ENCODE data around the gene CUL3.

The CUL3 gene

DNA sequence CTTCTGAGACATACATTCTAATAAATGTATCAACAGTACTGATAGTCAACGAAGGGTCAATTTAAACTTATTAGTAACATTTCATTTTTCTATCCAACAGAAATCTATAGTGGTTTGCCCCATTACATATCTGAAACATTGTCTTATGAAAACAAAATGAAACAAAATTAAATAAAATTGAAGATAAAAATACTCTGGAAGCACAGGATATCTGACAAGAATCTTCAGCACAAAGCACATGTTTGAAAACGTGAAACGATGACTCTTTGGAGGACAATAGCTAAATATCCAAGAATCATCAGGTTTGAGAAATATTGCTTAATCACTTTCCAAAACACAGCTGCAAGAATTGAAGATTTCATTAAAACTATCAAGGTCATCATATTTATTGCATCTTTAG is 112.3 kb downstream of the CUL3 start:
- DNase-seq (ENCODE audit: low read depth in 3 of 3) = no peak

DNA sequence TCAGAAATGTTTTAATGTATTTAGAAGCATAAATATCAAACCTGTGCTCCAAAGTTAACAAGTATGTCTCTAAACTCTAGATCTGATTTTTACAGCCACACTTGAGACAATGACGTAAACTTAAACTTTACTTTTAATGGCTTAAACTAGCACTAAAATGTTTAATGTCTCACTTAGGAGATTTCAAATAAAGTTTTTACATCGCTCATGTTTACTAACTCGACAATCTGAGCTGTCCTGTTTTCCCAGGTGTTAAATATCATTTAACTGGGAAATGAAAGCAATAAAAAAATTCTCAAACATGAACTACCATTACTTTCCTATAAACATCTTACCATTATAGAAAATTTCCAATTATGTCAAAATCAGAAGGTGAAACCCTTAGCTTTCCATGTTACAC is 113.0 kb downstream of the CUL3 start:
- no peak for DNase-seq (ENCODE audit: low read depth in 3 of 3)

DNA sequence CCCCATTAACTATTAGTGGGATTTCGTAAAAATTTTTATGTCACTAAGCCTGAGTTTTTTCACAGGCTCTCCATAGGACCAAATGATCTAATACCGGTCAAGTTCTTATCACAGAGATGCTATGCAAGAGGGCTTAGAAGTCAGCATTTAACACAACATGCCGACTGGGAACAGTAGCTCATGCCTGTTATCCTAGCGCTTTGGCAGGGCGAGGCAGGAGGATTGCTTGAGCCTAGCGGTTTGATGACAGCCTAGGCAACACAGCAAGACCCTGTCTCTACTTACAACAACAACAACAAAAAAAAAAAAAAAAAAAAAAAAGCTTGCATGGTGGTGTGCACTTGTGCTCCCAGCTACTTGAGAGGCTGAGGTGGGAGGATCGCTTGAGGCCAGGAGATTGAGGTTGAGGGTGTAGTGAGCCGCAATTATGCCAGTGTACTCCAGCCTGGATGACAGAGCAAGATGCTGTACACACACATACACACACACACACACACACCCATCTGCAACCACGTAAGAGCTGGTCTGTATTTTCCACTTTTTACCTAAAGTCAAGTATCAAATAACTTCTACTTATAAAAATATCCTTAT is 115.7 kb downstream of the CUL3 start:
- DNase-seq (ENCODE audit: low read depth in 3 of 3) = no peak

DNA sequence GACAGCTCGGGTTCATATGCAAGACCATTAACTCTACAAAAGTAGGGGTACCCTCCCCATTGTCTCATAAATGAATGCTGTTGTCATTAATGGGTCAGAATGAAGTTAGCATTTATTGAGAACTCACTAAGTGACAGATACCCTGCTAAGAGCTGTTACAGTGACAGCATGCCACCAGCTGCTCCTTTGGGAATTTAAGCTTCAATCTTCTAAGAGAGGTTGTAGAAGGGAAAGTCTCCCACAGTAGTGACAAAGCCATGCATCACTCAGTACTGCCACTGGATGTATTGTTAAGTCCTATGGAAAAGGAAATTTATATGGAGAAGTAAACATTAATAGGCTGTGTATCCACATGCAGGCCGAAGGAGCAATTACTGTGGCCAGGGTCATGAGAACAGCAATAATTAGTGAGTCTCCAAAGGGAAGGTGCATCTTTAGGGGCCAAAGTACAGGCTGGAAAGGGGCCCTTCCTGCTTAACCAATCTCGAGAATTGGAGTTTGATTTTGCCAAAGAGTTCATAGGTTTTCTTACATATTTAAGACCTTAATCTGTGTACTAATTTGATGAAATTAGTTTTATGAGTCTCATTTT is 118.8 kb downstream of the CUL3 start:
- no peak for DNase-seq (ENCODE audit: low read depth in 3 of 3)

DNA sequence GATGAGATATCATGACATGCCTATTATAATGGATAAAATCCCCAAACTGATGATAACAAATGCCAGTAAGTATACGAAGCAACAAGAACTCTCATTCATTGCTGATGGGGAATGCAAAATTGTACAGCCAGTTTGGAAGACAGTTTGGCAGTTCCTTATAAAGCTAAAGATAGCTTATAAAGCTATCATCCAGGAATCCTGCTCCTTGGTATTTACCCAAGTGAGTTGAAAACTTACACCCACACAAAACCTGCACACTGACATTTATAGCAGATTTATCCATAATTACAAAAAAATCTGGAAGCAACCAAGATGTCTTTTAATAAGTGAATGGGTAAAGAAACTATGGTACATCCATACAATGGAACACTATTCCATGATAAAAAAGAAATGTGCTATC is 123.8 kb downstream of the CUL3 start:
- DNase-seq (ENCODE audit: low read depth in 3 of 3) = no peak

DNA sequence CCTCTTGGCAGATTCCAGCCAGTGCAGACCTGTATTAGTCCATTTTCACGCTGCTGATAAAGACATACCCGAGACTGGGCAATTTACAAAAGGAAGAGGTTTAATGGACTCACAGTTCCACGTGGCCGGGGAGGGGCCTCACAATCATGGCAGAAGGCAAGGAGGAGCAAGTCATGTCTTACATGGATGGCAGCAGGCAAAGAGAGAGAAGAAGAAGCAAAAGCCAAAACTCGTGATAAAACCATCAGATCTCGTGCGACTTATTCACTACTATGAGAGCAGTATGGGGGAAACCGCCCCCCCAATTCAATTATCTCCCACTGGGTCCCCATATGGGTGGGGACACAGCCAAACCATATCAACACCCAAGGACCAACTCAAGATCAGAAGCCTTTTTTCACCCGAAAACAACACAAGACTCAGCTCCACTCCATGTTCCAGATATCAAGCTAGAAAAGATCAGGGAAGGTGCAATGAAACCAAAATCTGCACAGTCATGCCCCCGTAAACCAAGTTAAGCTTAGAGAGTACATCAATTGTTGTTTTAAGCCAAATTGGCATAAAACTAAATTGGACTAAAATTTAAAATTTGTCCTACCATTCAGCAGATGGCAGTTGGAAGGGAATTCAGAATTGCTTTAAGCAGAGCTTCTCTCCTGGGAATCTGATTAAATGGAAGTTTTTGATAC is 127.6 kb downstream of the CUL3 start:
- no peak for DNase-seq (ENCODE audit: low read depth in 3 of 3)

DNA sequence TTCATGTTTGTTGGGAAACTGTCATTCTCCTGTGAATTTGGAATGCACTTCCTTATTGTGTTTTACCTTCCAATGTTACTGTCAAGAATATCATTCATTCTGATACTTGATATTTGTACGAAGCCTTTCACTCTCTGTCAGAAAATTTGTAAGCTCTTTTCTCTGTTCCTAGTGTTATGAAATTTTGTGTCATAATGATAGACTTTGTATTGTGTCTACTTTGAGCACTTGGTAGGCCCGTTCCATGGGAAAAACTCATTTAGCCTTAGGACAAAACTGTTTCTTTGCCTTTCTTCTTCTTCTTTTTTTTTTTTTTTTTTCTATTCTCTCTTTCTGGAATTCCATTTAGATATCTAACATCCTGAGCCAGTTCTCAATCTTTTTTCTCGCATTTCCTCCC is 131.3 kb downstream of the CUL3 start:
- no peak for DNase-seq (ENCODE audit: low read depth in 3 of 3)

DNA sequence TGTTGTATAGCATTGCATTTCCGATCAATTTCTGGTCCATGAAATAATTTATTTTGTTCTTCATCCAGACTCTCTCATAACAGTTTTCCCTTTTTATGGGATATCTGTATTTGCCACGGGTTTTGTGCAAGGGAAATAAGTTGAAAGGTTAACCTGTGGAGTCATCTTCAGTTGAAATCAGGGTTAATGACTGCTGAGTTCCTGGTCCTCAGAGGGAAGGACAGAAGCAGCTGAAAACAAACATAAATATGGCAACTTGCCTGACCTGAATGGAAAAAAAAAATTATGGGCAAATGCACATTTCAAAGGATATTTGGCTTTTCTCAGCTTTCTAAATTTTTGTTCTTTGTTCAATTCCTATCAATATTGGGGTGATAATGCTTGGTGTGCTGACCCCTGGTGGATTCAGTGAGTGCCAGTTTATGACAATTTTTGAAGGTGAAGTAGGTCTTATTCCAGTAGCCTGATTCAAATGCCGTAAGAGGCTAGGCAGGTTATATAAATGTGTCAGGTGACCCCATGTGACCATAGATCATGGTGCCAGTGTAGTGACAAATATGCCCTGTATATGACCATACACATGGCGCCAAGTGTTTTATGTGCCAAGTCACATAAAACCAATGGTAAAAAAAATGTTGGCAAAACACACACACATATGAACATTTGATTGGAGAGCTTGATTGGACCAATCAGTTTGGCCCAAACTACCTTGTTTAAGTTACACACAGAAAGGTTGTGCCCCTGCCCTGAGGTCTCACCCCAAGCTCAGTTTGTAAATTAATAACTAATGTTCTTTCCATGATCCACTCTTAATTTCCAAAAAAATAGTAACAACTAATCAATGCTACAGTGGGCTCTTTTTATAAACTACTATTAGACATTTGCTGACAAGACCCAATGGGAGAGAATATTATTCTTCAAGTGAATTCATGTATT is 135.7 kb downstream of the CUL3 start:
- no peak for DNase-seq (ENCODE audit: low read depth in 3 of 3)

DNA sequence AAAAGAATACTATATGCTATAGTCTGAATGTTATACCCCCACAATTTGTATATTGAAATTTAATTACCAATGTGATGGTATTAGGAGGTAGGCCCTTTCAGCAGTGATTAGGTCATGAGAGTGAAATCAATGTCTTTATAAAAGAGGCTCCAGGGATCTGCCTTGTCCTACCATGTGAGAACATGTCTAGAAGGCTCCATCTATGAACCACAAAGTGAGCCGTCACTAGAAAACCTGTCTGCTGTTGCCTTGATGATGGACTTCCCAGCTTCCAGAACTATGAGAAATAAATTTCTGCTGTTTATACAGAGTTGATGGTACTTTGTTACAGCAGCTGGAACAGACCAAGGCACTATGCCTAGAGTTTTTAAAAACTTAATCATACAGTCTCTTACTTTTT is 136.9 kb downstream of the CUL3 start:
- DNase-seq (ENCODE audit: low read depth in 3 of 3) = no peak

DNA sequence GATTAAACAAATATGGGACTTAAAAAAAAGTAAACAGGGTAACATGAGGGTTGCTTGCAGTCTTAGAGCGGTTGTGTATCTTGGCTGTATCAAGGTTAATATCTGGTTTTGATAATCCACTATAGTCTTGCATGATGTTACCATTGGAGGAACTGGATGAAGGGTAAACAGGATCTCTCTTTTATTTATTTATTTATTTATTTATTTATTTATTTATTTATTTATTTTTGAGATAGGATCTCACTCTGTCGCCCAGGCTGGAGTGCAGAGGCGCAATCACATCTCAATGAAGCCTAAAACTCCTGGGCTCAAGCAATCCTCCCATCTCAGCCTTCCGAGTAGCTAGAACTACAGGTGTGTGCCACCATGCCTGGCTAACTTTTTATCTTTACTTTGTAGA is 140.4 kb downstream of the CUL3 start:
- no peak for DNase-seq (ENCODE audit: low read depth in 3 of 3)

DNA sequence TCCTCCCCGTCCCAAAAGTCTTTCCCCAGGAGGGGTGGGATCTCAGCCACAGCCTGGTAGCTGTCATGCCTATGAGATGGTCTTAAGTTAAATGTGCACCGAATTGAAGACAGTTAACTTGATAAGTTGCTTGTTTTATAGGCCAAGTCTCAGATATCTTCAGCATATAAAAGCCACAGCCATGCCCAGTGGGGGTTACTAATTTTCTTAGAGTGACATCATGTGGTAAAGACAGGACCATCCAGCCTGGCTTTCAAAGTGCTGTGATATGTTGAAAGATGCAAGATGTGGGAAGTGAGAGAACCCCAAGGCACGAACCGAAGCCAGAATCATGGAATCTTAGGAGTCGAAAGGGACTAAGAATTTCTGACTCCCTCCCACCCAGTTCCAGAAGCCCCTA is 141.1 kb downstream of the CUL3 start:
- DNase-seq (ENCODE audit: low read depth in 3 of 3) = no peak

DNA sequence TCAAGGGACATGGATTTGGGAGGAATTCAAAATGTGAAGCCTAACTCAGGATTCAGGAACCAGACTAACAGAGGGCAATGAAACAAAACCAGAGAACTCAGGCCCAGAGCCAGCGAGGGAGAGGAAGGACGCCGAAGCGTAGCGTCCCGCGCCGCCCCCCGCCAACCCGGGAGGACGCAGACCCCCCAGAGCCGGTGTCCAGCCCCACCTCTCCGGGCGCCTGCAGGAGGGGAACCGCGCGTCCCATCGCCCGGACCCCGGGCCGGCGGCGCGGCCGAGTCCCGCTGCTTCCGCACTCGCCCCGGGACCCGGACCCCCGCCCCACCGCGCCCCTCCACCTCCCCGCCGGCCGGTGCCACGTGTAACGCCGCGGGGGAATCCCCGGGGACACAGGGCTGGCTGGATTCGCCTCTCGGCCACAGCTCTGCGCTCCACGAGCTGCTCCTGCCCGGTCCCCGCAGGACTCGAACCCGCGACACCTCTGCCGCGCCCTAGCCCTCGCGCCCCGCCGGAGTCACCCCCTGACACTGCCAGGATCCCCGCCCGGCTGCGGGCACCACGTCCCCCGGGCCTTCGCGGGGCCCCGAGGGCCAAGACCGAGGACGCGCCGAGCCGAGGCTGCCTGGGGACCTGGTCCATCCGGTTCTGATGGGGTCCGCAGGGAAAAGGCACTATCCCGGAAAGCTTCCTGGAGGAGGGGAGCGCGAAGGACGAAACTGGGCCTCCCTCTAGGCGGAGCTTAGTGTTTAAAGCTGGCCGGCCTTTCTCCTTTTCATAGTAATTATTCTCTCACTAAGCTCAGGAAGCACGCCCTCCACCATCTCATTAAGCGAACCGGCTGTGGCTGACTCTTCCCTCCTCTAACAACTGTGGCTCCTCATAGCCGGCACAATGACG is 142.8 kb downstream of the CUL3 start:
- DNase-seq (ENCODE audit: low read depth in 3 of 3) = no peak

DNA sequence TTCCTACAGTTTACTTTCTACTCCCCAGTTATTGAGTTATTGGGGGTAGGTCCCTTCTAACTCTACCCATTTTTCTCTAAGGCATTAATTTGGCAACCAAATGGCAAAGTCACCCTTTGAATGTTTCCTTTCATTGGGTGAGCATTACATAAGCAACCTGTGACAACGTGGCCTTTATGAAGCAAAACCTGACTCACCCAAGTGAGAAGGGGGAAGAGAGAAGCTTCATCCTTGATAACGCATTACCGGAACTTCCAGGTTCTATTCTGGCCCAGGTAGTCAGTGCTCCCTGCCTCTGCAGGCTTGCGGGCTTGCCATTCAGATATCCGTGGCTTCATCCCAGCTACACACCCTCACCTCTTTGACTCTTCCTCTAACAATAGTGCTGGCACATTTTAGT is 144.2 kb downstream of the CUL3 start:
- DNase-seq (ENCODE audit: low read depth in 3 of 3) = no peak

DNA sequence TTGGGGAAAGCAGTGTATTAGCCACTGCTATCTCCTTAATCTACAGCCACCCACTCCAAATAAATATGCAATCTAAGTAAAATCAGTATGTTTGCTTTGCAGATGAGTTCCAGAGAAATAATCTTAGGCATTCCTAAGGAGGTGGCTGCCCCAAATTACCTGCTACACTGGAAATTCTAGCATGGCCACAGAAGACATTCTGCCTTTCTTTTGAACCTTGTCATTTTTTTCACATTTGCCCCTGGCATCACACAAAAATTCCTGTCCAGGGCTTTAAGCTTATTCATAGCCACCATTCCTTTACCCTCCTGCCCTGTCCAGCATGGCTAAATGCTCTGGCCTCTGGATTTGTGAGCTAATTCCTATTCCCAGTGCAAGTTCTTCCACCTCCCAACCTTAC is 146.4 kb downstream of the CUL3 start:
- no peak for DNase-seq (ENCODE audit: low read depth in 3 of 3)

DNA sequence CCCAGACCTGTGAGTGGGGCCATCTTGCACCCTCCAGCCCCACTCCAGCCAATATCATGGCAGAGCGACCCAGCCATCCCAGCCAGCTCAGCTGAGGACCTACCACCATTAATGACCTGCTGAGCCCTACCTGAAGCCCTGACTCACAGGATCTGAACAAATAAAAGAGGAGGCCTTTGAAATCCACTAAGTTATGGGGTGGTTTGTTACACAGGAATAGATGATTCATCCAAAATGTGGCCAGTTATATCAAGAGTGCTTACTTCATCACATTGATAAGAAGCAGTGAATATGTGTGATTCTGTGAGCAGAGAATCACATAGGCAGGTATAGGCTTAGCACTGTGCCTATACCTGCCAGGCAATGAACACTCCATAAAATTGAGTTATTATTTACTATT is 148.5 kb downstream of the CUL3 start:
- DNase-seq (ENCODE audit: low read depth in 3 of 3) = no peak

DNA sequence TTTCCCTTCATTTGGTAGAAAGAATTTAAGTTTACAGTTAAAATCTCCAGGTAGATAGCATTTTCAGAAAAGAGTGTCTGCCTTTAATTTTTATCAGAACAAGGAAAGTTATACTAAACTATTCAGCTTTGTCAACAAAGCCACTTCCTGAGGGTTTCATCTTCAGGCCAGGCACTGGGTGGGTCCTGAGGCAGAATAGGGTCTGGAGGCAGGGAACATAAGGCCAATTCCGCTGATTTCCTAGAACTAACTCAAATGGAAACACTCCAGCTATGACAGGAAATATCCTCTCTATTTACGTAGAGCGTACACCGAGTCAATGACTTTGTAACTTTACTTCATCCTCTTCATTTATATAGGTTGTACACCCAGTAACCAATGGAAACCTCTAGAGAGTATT is 150.5 kb downstream of the CUL3 start:
- no peak for DNase-seq (ENCODE audit: low read depth in 3 of 3)

DNA sequence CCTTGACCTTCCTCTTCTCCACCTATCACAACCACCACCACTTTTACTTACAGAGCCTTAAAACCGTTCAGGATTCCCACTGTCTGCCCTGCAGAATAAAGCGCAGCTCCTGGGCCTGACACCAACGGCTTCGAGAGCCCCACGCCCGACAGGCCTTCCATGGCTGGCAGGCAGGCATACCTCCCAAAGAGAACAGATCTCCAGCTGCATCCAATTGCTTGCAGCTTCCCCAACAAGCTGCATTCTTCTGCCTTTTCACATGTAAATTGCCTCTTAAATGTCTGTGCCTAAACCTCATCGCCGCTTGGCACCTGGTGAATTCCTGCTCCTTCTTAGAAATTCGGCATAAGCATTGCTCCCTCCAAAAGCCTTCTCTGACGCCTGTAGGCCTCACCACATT is 151.7 kb downstream of the CUL3 start:
- DNase-seq (ENCODE audit: low read depth in 3 of 3) = no peak

DNA sequence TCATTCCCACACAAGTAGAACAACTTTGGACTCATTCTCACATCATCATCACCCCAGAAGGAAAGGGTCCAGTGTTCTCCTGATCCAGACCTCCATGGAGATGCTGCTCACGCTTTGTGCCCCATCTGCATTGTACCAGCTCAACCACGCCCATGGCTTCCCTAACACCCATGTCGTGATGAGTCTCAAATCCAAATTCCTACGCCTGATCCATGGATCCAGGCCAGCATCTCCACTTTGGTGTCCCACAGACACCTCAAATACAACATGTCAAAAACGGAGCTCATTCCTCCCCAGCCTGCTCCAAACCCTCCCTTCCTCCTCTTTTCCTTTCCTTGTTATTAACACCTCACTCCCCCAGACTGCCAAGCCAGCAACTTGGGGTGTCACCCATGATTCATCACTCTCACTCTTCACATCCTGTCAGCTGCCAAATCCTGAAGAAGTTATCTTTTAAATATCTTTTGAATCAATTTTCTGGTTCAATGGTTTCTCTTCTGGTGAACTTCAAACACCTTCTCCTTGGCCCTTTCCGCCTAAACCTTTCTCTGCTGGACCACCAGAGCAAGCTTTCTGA is 153.1 kb downstream of the CUL3 start:
- no peak for DNase-seq (ENCODE audit: low read depth in 3 of 3)

DNA sequence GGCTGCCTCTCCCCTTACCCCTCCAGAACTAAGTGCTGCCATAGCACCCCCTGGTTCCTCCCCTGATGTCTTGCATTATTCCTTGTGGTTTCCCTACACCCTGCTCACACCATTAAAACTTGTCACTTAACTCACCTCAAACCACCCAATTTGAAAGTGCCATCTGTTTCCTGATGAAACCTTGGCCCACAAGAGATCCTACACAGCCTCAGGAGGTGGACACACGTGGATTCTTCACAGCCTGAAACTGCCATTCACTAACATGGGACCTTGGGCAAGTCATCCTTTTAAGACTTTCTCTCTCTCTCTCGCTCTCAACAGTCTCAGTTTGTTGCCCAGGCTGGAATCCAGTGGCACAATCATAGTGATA is 155.7 kb downstream of the CUL3 start:
- no peak for DNase-seq (ENCODE audit: low read depth in 3 of 3)

DNA sequence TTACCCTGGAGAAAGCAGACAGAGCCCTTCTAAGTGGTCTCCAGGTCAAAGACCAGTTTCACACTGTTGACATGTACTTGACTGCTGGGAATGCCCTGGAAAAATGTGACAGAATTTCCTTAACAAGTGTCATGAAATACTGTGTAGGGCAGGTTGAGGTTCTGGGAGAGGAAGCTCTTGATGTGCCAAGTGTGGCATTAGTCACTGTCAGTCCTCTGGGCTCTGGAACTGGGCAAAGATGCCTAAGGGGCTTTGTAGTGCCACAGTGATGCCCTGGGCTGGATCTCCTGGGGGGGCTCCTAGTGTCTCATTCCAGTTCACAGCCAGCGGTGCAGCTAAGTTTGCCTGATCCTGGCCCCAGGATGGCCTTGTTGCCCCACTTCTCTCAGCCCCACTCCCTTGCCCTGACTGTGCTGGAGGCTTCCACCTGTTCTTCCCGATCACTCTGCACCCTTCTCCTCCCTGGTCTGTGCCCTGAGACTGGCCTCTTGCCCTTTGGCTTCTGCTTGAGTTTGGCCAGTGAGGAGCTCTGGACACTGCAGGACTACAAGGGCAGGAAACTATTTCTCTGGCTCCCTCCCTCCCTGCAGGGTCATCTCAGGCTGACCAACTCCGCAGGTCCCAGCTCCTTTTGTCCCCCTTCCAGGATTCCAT is 156.2 kb downstream of the CUL3 start:
- no peak for DNase-seq (ENCODE audit: low read depth in 3 of 3)

DNA sequence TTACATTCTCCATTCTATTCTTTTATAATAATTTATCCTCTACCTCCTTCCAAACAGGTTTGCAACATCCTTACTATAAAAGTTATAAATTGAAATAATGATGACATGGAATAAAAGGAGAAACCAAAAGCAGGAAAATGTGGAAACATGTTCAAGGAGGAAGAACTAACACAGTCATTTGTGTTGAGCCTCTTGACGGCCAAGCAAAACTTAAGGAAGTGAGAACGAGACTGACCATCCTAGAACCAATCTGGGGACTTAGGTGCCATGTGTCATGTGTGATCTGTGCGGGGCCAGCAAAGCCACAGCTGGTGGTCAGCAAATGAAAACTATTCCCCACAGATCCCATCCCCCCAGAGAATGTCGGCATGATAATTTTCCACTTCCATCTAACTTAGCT is 157.7 kb downstream of the CUL3 start:
- DNase-seq (ENCODE audit: low read depth in 3 of 3) = no peak

Measured in stimulated activated CD4-positive, alpha-beta T cell treated with anti-CD3 and anti-CD28 coated beads, TNF-alpha, amount 100 ng/mL, for 4 hours (primary cell).